RWPE2 (cell line): ENCODE measurements around the gene SOCS2.

Experiments used
- ATAC-seq: fragments of 200-7000 bp; cut with Tn5 transposase; 3 replicates; pipeline ENCODE4 v1.9.1; 2021; ENCODE audit warnings: low read depth
- DNase-seq: peaks from one replicate; pipeline ENCODE4 v3.0.0-alpha.2; 2020; ENCODE audit warnings: low spot score
- H3K27ac ChIP-seq: fragments of 450-650 bp; 2 replicates; pipeline ENCODE4 v1.5.1; 2017; ENCODE audit warnings: mild to moderate bottlenecking; ENCODE audit not compliant: poor library complexity, severe bottlenecking
- H3K27me3 ChIP-seq: fragments of 250-450 bp; sonication (Bioruptor Pico); 2 replicates; pipeline ENCODE4 v1.5.1; 2021; ENCODE audit warnings: mild to moderate bottlenecking, moderate library complexity; ENCODE audit not compliant: insufficient read depth, poor library complexity, severe bottlenecking
- H3K36me3 ChIP-seq: fragments of 250-450 bp; sonication (Bioruptor Pico); 2 replicates; pipeline ENCODE4 v1.5.1; 2020; ENCODE audit warnings: low read depth, mild to moderate bottlenecking, moderate library complexity
- H3K4me1 ChIP-seq: fragments of 250-450 bp; sonication (Bioruptor Pico); 2 replicates; pipeline ENCODE4 v1.5.1; 2021; ENCODE audit warnings: mild to moderate bottlenecking, moderate library complexity; ENCODE audit not compliant: insufficient read depth, poor library complexity, severe bottlenecking
- H3K4me3 ChIP-seq: fragments of 250-450 bp; sonication (Bioruptor Pico); 2 replicates; pipeline ENCODE4 v1.5.1; 2021; ENCODE audit warnings: mild to moderate bottlenecking, moderate library complexity; ENCODE audit not compliant: severe bottlenecking
- H3K9me3 ChIP-seq: fragments of 250-450 bp; sonication (Bioruptor Pico); 2 replicates; pipeline ENCODE4 v1.5.1; 2021; ENCODE audit warnings: mild to moderate bottlenecking, moderate library complexity; ENCODE audit not compliant: severe bottlenecking
- CTCF ChIP-seq: fragments of 450-650 bp; IDR thresholded peaks from one replicate; pipeline ENCODE4 v1.5.1; 2017; ENCODE audit warnings: mild to moderate bottlenecking, moderate library complexity; ENCODE audit not compliant: poor library complexity, severe bottlenecking

The SOCS2 gene

GRCh38 chr12:93565760-93566159 is 6.7 kb upstream of the SOCS2 start:
- no peaks in the 10 kb centered on the region for H3K36me3 ChIP-seq
- no peak for TF ChIP-seq CTCF
- H3K27ac ChIP-seq = no peak overlapping the region
- ATAC-seq (no peak), DNase-seq (no peak)
- H3K27me3 ChIP-seq = no peaks in the 10 kb centered on the region
- H3K4me3 ChIP-seq = no peak overlapping the region
- H3K4me1 ChIP-seq = peaks cover 5% of the 10 kb centered on the region
- no peaks in the 10 kb centered on the region for H3K9me3 ChIP-seq

DNA sequence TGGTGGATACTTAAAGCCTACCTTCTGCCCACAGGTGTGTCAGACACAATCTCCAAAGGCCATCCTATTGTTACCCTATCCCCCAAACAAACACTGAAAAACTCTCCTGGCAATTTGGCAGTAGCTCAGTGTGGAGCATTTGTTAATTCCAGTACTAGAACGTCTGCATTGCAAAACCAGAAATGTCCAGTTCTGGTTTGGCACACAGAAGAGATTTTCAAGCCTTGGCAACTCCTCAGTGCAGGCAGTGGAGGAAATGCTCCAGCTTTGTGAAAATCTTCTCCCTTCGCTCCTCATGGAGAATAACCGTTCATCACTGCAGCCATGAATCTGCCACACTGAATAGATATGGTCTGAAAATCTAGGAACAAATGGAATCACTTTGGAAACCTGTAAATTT is 5.3 kb upstream of the SOCS2 start:
- ATAC-seq = no peak
- H3K36me3 ChIP-seq = no peaks in the 10 kb centered on the region
- no peak for TF ChIP-seq CTCF

DNA sequence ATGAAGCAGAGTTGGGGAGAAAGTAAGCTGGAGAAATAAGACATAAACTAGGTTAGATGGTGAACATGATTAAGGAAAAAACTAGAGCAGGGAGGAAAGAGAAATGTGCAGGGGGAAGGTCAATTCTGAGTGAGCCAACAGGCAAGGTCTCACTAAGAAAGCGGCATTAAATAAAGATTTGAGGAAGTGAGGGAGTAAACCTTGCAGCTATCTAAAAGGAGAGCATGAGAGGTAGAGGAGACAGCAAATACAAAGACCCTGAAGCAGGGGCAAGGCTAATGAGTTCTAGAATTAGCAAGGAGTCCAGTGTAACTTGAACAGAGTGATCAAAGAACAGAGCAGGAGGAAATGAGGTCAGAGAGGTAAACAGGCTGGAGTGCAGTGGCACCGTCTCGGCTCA is 4.4 kb upstream of the SOCS2 start:
- Histone ChIP-seq H3K36me3 (no peaks in the 10 kb centered on the region), H3K4me3 (no peak overlapping the region), H3K27ac (no peak overlapping the region), H3K9me3 (no peaks in the 10 kb centered on the region), H3K4me1 (peaks cover 5% of the 10 kb centered on the region), H3K27me3 (no peaks in the 10 kb centered on the region)
- ATAC-seq = no peak
- no peak for DNase-seq
- no peak for TF ChIP-seq CTCF

More for the DNA sequence above, 5.3 kb upstream of the SOCS2 start:
- Histone ChIP-seq H3K27ac (no peak overlapping the region), H3K27me3 (no peaks in the 10 kb centered on the region), H3K9me3 (no peaks in the 10 kb centered on the region), H3K4me1 (peaks cover 5% of the 10 kb centered on the region), H3K4me3 (no peak overlapping the region)
- no peak for DNase-seq

GRCh38 chr12:93569301-93569655 is 3.2 kb upstream of the SOCS2 start:
- TF ChIP-seq CTCF = no peak
- no peaks in the 10 kb centered on the region for H3K27me3 ChIP-seq
- no peaks in the 10 kb centered on the region for H3K9me3 ChIP-seq
- ATAC-seq (no peak), DNase-seq (no peak)
- H3K4me3 ChIP-seq = peak overlapping the region; percentile 61
- peak overlapping the region; percentile 84 for H3K27ac ChIP-seq
- H3K4me1 ChIP-seq = no peaks in the 10 kb centered on the region
- H3K36me3 ChIP-seq = no peaks in the 10 kb centered on the region

DNA sequence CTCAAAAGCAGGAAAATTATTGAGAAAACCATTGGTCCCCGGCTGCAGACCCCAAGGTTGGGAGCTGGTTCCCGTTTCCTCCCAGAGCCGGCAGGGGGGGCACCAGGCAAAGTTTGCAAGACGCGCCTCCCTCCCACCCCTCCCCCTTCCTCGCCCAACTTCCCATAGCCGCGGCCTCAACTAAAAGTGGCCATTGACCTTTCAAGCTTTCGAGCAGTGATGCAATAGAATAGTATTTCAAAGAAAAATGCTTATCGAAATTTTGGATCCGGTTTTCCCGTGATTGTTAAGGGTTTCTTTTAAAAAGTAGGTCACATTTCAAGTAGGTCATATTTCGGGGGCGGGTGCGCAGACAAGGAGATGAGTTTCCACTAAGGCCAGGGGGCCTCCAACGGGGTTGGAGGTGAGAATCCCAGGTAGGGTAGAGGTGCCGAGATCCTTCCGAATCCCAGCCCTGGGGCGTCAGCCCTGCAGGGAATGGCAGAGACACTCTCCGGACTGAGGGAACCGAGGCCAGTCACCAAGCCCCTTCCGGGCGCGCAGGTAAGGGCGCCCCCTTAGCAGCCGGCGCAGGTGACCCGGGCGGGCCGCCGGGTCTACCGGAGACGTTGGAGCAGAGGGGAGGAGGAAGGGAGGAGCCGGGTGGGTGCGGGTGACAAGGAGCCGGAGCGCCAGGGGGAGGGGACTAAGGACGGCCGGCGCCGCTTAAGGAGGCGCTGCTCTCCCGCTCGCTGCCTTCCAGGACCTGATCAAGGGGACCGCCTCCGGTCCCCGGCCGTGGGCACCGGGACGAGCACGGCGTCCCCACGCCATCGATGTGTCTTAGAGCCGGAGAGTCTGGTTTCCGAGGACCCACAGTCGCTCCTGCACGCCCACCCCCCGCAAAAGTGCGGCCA is 2.6 kb upstream of the SOCS2 start:
- H3K9me3 ChIP-seq = no peaks in the 10 kb centered on the region
- DNase-seq (peak; percentile 83), ATAC-seq (peak; percentile 57)
- peak overlapping the region; percentile 84 for H3K27ac ChIP-seq
- H3K36me3 ChIP-seq = peaks cover 1% of the 10 kb centered on the region
- no peaks in the 10 kb centered on the region for H3K4me1 ChIP-seq
- peak overlapping the region; percentile 61 for H3K4me3 ChIP-seq
- TF ChIP-seq CTCF = peak; percentile 89
- H3K27me3 ChIP-seq = no peaks in the 10 kb centered on the region
